WERI-Rb-1 (cell line): ENCODE results near the gene INSIG1.

ENCODE experiments used
- DNase-seq: peaks from one replicate; pipeline ENCODE4 v3.0.0-alpha.2; 2020
- H3K27ac ChIP-seq: fragments of 250-450 bp; sonication (Bioruptor Pico); 2 replicates; pipeline ENCODE4 v1.5.1; 2020; ENCODE audit warnings: mild to moderate bottlenecking, moderate library complexity
- H3K27me3 ChIP-seq: fragments of 250-450 bp; sonication (Bioruptor Pico); 2 replicates; pipeline ENCODE4 v1.5.1; 2021; ENCODE audit warnings: mild to moderate bottlenecking, low read depth, moderate library complexity; ENCODE audit not compliant: insufficient read depth, severe bottlenecking
- H3K36me3 ChIP-seq: fragments of 250-450 bp; sonication (Bioruptor Pico); 2 replicates; pipeline ENCODE4 v1.5.1; 2020; ENCODE audit warnings: mild to moderate bottlenecking, moderate library complexity
- H3K4me3 ChIP-seq: 2 replicates; pipeline ENCODE4 v1.5.1; 2011; ENCODE audit warnings: low read depth, mild to moderate bottlenecking, control low read depth, low read length
- H3K9me3 ChIP-seq: fragments of 250-450 bp; sonication (Bioruptor Pico); 2 replicates; pipeline ENCODE4 v1.5.1; 2021; ENCODE audit warnings: mild to moderate bottlenecking, moderate library complexity; ENCODE audit not compliant: severe bottlenecking
- TF ChIP-seq, protein P1 (sequence below): IDR thresholded peaks from 2 replicates; pipeline ENCODE4 v1.5.1; 2011; ENCODE audit warnings: low read depth, mild to moderate bottlenecking, control low read depth, inconsistent platforms, low read length

INSIG1 gene

DNA sequence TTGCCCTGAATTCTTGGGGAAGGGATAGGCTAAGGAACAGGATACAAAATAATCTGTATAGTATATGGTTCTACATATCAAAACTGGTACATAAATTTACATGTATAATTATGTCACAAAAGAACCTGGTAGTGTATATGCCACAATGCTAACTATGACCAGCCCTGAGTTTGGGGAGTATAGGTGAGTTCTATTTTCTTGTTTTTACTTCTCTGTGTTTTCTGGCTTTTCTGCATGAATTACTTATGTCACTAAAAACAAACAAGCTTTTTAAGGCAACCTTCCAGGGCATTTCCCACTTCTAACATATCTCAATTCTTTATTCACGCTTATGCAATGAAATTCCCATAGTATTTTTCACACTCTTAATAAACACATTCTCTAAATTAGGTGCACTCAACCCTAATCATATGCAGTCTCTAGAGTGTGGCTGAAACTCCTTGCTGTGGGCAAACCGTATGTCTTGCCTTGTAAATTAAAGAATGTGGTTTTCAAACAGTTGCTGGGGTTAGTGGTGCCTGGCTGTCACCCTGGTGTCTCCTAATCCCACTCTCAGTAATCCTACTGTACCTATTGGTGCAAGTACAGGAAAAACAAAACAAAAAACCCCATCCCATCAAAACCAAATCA, 14.0 kb upstream of the INSIG1 start:
- DNase-seq, result no peak
- Histone ChIP-seq H3K9me3 (peaks cover 17% of the 10 kb centered on the region), H3K36me3 (no peaks in the 10 kb centered on the region), H3K27ac (no peak overlapping the region), H3K27me3 (no peaks in the 10 kb centered on the region), H3K4me3 (no peak overlapping the region)
- TF ChIP-seq, protein P1, sequence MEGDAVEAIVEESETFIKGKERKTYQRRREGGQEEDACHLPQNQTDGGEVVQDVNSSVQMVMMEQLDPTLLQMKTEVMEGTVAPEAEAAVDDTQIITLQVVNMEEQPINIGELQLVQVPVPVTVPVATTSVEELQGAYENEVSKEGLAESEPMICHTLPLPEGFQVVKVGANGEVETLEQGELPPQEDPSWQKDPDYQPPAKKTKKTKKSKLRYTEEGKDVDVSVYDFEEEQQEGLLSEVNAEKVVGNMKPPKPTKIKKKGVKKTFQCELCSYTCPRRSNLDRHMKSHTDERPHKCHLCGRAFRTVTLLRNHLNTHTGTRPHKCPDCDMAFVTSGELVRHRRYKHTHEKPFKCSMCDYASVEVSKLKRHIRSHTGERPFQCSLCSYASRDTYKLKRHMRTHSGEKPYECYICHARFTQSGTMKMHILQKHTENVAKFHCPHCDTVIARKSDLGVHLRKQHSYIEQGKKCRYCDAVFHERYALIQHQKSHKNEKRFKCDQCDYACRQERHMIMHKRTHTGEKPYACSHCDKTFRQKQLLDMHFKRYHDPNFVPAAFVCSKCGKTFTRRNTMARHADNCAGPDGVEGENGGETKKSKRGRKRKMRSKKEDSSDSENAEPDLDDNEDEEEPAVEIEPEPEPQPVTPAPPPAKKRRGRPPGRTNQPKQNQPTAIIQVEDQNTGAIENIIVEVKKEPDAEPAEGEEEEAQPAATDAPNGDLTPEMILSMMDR, result no peak

DNA sequence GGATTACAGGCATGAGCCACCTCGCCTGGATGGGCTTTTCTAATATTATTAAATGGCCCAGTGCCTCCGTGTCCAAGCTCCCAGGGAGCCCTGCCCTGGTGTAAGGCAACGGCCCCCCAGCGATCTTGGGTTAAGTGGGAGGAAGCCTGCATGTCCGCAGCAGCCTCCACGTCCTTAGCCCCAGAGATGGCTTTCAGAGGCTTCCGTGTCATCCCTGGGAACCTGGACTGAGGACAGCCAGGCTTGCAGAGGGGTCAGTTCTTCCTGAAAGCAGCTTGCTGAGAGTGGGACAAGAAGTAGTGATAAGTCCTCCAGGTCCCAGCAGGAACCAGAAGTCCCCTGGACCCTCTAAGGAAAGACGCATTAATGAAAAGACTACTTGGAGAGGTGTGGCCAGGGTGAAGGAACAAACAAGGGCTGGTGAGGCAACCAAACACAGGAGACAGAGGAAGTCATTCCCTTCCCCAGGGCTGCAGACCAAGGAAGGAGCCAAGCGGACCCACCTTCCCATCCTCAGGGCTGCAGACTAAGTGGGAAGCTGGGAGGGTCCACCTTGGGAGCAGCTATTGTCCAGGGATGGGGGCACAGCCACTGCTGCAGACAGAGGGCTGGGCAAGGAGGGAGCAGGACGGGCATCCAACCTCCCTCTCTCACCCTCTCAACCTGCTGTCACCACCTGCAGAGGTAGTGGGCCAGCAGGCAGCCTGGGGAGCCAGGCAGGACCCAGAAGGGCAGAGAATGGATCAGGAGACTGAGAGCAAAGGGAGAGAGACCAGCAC, 13.0 kb upstream of the INSIG1 start:
- H3K27me3 ChIP-seq, result no peaks in the 10 kb centered on the region
- no peaks in the 10 kb centered on the region for H3K36me3 ChIP-seq
- no peak overlapping the region for H3K27ac ChIP-seq
- TF ChIP-seq, protein P1, result no peak
- H3K4me3 ChIP-seq, result no peak overlapping the region
- peaks cover 24% of the 10 kb centered on the region for H3K9me3 ChIP-seq
- DNase-seq, result no peak

GRCh38 chr7:155285423-155285822, 12.3 kb upstream of the INSIG1 start:
- no peak for DNase-seq
- H3K9me3 ChIP-seq, result peaks cover 31% of the 10 kb centered on the region

GRCh38 chr7:155285833-155286232, 11.8 kb upstream of the INSIG1 start:
- TF ChIP-seq, protein P1, result no peak
- H3K27me3 ChIP-seq, result no peaks in the 10 kb centered on the region
- no peak for DNase-seq
- H3K4me3 ChIP-seq, result no peak overlapping the region
- no peak overlapping the region for H3K27ac ChIP-seq
- peaks cover 32% of the 10 kb centered on the region for H3K9me3 ChIP-seq
- no peaks in the 10 kb centered on the region for H3K36me3 ChIP-seq

More at GRCh38 chr7:155285423-155285822, 12.3 kb upstream of the INSIG1 start:
- TF ChIP-seq, protein P1, result no peak
- no peak overlapping the region for H3K4me3 ChIP-seq
- H3K27me3 ChIP-seq, result no peaks in the 10 kb centered on the region
- no peak overlapping the region for H3K27ac ChIP-seq
- H3K36me3 ChIP-seq, result no peaks in the 10 kb centered on the region

DNA sequence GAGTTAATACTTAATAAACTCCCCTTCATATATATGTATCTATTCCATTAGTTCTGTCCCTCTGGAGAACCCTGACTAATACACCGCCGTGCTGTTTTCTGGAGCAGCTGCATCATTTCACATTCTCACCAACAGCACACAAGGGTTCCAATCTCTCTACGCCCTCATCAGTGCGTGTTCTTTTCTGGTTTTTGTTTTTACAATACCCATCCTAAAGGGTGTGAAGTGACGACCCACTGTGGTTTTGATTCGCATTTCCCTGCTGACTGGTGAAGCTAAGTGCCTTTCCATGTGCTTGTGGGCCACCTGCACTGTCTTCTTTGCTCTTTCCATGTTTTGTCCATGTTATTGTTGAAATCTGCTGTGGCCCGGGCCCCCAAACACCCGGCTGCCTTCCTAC, 11.0 kb upstream of the INSIG1 start:
- no peaks in the 10 kb centered on the region for H3K36me3 ChIP-seq
- no peak for DNase-seq
- TF ChIP-seq, protein P1, result no peak
- H3K27ac ChIP-seq, result no peak overlapping the region
- no peaks in the 10 kb centered on the region for H3K27me3 ChIP-seq
- peaks cover 32% of the 10 kb centered on the region for H3K9me3 ChIP-seq
- no peak overlapping the region for H3K4me3 ChIP-seq
